NCI-H526 treated with DMSO at 0.1 percent for 48 hours (cell line): ENCODE data around the gene CFAP46.
"Not testable (repeated sequence)": the region's sequence is repeated elsewhere in the genome, so short reads cannot be mapped to it uniquely, and the experiment has no call there.

Experiments used
- DNase-seq: peaks from one replicate; lab custom pipeline; 2025; lab: John Stamatoyannopoulos, UW

The CFAP46 gene

DNA sequence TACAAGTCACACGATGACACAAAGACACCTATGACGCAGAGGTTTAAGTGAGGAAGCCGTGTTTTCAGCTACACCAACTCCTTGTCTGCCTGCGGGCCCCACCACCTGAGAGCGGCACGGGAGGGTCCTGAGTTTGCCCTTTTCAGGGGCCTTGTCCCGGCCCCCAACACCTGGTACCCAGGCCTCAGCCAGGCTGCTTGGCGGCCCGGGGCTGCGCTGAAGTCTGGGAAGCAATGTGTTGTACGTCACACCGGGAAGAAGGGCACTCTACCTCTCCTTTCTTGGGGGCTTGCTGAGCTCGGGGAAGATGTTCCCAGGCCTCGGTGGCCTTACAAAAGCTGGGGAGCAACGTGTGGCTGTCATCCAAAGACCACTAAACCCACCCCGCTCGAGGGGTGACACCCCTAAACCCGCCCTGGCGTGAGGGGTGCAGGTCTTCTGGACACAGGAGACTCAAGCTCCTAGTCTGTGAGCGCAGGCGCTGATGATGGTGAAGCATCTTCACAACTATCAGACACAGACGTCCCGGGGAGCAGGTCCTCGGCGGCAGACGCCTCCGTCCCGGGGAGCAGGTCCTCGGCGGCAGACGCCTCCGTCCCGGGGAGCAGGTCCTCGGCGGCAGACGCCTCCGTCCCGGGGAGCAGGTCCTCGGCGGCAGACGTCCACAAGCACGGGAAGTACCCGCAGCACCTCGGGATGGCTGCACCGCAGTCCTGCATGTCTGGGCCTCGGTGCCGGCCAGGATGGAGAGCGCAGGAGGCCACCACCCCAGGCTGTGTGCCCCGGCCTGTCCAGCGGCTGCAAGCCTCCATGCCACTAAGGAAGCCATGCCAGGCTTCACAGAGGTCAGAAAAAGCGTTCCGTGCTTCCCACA is 15.4 kb downstream of the CFAP46 start:
- no peak for DNase-seq

DNA sequence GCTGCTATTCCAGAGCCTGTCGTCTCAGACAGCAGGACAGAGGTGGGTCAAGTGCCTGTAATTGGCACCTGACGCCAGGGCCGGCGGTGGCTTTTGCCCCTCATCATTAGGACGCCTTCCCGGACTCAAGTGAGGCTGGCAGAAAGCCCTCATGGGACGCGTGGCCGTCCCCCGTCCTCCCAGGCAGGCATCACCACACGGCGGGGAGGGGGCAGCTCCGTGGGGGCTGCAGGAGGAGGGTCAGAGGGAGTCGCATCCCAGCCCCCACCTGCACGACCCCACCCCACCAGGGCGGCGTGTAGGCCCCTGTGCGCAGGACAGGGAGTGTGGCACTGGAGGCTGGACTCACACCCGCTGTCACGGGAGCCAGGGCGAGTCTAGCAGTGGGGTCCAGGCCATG is 16.3 kb downstream of the CFAP46 start:
- no peak for DNase-seq

DNA sequence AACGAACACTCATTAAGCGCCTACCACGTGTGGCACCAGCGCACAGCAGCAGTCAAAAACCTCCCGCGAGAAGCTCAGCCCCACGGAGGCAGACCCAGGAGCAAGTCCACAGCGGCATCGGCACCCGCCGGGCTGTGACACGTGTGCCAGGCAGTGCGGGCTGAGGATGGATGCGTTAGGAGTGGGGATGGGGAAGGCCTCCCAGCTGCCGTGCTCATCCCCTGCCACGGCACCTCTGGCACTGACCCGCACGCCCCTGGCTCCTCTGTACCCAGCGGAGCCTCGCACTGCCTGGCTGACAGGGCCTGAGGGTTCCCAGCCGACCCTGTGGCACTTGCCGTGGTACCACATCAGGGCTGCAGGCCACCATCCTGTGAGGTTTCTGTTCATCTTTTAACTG is 16.8 kb downstream of the CFAP46 start:
- no peak for DNase-seq

DNA sequence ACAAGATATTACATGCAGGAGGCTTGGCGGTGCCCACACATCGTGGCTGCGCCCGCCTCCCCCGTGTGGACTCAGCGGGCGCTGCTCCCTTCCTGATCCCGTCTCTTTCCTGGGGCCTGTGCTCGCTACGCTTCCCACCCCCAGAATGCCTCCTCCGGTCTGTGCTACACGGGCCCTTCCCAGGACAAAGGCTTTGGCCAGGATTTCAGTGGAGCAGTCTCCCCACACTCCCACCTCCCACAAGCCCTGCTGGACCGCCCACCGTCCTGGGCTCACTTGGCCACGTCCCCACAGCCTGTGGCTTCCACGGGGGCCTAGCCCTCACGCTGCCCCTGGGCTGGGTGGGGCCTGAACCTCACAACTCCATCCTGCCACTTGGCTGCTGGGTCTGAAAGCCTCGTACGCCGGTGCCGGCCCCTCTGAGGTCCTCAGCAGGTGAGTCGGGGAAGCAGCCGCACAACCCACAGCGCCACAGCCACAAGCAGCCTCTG is 17.3 kb downstream of the CFAP46 start:
- DNase-seq = no peak

DNA sequence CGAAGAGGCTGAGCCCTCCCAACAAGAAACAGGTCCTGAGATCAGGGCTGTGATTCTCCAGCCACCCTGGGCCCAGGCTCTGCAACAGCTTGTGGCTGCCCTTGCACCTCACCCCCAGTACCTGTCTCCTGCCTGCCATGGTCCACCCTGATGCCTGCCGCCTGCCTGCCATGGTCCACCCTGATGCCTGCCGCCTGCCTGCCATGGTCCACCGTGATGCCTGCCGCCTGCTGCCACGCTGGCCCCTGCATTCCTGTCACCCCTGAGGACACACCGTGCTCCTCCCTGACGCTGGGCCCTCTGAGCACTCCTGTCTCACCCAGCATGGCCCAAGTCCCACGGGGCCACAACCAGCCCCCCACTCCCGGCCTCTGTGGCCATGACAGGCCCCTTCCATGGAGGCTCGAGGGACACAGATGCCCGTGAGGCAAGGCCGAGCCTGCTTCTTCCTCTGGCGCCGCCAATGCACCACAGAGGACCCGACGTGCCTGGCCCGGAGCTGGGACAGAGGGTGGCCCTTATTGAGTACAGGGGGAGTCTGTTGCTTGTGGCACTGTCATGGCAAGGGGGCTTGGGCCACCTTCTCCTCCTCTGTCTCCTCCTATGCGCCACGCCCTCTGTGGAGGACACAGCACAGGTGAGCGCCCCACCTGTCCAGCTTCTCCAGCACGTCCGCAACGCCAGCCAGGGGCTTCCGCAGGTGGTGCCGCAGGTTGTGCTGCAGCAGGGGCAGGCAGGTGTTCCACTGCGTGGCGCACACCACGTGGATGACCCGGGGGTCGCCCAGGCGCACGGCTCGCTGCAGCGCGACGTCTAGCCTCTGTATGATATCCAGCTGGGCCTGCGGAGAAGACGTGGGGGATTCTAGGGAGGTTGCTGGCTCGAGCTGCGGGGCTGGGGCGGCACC is 18.1 kb downstream of the CFAP46 start:
- no peak for DNase-seq

DNA sequence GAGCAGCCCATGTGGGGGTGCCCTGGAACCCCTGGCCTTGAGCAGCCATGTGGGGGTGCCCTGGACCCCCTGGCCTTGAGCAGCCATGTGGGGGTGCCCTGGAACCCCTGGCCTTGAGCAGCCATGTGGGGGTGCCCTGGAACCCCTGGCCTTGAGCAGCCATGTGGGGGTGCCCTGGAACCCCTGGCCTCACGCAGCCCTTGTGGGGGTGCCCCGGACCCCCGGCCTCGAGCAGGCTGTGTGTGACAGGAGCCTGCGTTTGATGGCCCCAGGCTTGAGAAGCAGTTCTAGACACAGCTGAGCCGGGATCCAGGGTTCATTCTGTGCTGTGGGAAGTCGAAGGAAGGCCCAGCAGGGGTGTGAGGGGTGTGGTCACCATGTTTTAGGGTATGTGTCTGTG is 19.0 kb downstream of the CFAP46 start:
- DNase-seq = not testable (repeated sequence)

DNA sequence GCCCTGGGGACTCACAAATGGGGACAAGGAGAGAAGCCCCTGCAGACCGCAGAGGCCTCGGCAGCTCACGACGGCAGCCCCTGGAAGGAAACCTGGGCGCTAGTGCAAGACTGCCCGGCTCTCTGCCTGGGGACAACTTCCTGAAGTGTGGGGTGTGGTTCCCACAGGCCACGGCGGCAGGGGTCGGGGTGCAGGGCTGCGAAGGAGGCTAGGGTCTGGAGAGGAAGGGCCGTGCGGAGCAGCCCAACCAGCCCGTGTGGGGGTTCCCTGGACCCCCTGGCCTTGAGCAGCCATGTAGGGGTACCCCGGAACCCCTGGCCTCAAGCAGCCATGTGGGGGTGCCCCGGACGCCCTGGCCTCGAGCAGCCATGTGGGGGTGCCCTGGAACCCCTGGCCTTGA is 19.5 kb downstream of the CFAP46 start:
- DNase-seq = no peak

DNA sequence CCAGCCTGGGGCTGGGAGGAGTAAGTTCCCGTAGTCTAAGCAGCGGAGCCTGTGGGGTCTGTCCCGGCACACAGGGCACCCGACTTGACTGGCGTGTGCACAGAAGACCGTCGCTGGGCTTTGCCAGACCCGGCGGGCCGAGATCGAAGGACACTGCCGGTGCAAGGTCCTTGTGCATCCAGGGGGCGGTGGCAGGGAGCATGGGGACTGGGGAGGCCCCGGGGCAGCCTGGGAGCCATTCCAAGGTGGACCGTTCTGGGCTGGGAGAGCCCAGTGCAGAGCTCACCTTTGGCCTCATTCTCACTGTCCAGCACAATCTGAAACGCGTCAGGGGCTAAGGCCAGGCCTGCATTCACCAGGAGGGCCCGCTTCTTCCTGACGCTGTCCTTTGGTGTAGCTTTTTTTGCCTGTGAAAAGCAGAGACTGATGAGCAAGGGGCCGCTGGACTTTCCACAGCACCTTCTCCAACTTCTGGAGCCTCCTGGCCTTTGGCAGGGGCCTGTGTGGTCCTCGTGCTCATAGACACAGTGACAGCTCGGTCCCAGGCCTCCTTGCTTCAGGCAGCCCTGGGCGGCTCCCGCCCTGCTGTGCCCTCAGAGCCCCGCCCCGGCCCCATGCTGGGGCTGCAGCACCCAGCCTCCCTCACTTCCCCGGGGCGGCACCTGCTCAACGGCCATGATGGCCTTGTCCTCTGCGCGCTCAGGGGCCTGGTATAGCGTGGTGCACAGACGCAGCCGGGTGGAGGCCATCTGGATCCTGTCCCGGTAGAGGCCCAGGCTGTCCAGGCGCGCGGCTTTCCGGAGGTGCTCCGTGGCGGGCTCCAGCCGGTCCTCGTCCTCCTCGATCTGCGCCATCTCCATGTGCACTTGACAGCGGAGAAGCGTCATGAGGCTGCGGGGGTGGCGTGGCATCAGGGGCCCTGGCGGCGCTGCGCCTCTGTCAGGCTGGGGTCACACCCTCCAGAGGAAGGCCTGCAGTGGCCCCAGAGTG is 20.3 kb downstream of the CFAP46 start:
- DNase-seq = no peak

DNA sequence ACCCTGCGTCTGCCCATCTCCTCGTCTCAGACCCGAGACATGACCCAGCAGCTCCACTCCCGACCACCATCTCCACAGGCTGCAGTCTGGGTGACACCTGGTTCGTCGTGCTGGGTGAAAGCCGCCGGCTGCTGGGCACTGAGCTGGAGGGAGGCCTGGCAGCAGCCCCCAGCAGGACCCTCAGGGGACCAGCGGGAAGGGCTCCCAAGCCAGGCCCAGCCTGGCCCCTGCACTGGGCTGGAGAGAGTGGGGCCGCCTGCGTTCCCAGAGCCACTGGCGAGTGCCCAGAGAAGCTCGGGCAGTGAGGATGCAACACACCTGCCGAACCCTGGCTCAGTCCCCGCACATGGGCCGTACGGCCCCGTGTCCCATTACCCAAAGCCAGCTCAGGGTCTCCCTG is 21.3 kb downstream of the CFAP46 start:
- DNase-seq = no peak

DNA sequence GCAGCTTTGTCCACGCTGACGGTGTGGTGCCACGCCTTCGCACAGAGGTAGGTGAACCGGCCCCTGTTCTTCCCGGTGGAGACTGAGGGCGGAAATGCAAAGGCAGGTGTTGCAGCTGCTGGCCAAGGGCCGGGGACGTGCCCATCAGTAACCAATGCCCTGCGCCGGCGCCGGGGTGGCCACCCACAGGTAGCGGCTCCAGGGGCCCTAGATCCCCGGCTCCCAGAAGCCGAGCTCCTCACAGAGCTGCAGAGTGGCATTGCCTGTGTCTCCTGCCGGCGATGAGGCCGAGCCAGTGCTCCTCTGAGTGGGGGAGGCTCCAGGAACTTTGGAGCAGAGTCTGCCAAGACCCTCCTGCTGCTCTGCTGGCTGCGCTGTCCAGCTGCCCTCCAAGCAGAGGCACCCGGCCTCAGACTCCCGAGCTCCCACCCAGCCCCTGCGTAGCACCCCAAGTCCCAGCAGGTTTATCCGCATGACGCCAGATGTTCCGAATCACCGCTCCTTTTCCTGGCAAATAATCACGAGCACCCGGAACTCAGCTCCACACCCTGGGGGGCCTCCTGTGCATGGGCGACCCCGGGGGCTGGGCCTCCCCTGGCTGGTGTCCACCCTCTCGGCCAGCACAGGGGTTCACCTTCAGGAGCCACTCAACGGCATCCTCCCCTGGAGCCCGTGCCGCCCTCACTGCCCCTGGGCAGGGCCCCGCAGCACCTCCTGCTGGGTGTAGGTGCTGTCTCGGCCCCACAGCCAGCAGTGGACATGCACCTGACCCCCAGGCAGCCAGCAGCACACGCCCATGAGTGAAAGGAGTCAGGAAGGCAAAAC is 22.1 kb downstream of the CFAP46 start:
- no peak for DNase-seq

DNA sequence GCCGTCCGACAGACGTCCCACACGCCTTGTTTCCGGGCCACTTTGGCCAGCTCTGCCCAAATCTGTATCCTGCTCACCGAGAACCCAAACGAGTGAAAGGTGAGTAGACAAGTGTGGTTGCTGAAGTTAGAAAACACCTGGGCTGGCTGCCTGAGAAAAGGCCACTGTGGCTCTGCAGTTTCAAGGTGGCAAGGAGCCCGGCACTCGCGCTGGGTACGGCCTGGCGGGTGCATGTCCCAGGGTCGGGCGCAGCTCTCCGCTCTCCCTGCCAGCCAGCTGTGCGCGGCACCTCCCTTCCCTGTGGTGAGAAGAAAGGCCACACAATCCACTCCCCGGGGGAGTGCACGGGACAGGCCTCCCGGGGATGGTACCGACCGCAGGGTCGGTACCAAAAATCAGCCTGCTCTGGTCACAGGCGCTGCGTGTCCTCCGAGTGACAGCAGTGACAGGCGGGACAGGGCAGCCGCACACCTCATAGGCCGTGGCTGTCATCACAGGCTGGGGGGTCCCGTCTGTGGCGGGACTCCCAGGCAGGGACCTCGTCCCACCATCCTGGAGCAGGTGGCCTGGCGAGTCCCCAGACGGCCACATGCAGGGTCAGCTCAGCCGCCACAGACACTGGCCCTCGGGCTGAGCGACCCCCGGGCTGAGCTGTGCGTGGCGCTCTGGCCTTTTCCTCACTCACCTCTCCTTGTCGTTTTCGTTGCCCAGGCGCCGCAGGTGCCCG is 22.8 kb downstream of the CFAP46 start:
- DNase-seq = no peak

DNA sequence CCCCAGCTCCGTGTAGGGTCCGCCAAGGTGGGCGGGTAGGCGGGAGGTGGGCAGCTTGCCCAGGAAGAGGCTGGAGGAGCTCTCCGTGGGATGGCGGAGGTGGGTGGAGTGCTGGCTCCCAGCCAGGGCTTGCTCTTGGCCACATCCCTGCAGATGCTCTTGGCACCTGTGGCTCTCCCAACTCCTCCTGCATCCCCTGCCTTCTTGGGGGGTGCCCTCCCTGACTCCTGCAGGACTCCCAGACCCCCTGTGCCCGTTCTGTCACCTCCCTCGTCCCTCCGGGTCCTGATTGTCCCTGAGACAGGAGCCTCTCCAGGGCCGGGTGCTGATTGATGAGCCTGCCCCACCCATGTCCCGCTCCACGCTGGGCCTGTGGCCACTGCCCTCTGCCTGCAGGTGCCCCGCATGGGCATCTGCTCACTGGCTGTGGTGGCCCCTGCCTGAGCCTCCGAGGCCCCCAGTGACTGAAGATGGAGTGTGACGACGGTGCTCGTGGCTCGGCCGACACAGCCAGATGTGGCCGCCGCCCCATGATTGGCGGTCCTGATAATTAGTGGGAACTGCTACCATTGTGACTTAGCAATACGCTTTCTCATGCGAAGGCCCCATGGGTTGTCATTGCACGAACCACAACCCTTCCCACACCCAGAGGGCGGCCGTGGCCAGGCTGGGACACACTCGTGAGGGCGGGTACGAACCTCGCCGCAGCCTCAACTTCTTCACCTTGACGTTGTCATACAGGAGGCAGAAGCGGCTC is 23.6 kb downstream of the CFAP46 start:
- DNase-seq = no peak

DNA sequence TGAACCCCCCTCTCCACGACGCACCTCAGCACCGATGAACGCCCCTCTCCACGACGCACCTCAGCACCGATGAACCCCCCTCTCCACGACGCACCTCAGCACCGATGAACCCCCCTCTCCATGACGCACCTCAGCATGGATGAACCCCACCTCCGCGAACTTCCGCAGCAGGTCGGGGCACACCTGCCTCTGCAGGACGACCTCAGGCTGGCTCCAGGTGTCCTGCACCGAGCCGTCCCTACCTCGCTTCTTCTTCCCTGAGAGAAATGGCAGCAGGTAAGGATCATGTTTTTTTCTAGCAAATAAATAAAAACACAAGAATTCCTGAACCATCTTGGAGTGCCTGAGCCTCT is 24.1 kb downstream of the CFAP46 start:
- no peak for DNase-seq

DNA sequence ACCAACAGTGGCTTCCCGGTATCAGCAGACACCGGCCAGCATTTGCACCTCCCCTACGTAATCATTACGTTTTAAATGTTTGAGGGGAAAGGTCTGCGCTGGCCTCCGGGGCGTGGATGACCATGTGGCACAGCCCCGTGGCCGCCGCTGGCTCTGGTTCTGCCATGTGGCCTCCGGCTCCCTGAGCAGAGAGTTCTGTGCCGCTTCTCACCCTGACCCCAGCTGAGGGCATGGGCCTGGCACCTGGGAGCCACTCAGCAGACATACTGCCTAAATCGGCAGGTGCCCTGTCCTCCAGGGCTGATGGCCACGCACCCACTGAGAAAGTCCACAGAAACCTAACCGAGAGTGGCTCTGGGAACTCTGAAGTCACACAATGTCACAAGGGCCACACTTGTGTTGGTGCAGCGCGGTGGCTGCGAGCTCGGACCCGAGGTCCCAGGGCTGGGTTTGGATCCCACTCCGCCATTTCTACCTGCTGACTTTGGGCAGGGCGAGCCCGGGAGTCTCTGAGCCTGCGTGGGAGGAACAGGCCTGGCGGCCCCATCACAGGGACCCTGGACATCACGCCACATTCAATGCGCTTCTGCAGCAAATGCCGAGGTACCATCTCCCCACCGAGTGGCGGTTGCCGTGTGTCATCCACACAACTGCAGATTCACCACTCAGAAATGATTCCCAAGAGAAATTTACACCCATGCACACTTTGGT is 25.3 kb downstream of the CFAP46 start:
- DNase-seq = no peak

DNA sequence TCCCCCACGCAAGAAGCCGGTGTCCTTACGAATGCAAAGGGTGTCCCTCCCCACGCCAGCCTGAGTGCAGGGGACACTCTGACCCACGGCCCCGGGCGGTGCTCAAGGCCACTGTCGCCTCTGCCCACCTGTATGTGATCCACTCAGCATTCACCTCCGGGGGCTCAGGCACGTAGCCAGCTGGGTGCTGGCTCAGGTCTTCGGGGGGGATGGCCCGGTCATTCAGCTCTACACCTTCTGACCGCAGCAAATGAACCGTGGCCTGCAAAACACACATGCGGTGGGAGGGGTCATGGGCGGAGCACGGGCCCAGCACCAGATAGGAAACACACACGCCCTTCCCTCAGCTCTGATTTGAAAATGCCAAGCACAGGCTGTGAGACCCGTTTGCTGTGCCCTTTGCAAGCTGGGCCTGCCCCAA is 25.9 kb downstream of the CFAP46 start:
- DNase-seq = no peak

DNA sequence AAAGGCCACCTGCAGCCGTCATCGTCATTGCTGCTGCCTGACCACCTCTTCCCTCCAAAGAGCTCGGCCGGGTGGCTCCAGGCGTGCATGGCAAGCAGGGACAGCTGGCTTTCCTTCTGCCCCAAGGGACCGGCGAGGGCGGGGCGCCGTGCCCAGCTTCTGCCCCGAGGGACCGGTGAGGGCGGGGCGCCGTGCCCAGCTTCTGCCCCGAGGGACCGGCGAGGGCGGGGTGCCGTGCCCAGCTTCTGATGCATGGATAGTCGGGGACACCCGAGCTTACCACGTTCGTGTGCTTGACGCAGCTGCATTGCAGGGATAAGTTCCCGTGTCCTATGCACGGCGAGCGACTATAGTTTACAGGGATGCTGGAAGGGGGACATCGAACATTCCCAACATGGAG is 27.0 kb downstream of the CFAP46 start:
- no peak for DNase-seq

DNA sequence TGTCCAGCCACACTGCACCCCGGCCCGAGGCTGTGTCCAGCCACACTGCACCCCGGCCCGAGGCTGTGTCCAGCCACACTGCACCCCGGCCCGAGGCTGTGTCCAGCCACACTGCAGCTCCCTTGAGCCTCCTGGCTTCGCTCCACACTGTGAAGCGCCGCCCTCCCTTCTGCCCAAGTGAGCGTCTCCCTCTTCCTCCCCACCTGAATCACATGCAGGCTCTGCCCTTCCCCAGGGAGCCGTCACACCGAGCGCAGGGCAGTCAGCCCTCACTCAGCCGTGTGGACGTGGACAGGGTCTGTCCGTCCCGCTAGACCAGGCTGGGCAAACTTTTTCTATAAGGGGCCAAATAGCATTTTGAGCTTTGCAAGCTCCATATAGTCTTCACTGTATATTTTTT is 27.6 kb downstream of the CFAP46 start:
- DNase-seq = no peak

DNA sequence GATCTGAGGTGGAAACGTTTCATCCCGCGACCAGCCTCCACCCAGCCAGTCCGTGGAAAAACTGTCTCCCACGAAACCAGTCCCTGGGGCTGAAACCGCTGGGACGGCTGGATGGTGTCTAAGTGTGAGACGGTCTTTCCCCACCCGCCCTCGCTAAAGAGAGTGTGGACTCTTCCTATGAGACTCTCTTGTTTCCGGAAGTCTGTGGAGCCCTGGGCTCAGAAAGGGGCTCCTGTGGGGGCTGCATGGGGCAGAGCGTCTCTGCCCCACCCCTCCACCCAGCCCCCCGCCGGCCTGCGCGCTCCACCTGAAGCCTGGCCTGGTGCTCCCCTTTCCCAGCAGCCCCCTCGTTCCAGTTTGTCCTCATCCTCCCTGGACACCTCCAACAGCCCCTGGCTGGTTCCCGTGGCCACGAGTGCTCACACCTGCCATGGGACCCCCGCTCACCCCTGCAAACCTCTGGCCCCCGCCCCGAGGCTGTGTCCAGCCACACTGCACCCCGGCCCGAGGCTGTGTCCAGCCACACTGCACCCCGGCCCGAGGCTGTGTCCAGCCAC is 28.7 kb downstream of the CFAP46 start:
- no peak for DNase-seq
